OCI-LY1 (cell line): ENCODE results near the gene EPHB2.

Experiments
- H2AFZ ChIP-seq: fragments of 200-600 bp; sonication (generic), shearing (Covaris generic); 2 replicates; pipeline ENCODE4 v1.6.0; 2014; ENCODE audit warnings: antibody characterized with exemption, mild to moderate bottlenecking, low read length
- H3F3A ChIP-seq: fragments of 200-600 bp; sonication (generic), shearing (Covaris generic); 2 replicates; pipeline ENCODE4 v1.6.0; 2014; ENCODE audit warnings: mild to moderate bottlenecking, antibody characterized with exemption, low read length, moderate library complexity; ENCODE audit not compliant: insufficient read depth
- H3K27ac ChIP-seq: fragments of 200-600 bp; sonication (generic); 2 replicates; pipeline ENCODE4 v1.5.1; 2014; ENCODE audit warnings: low read length, mixed run types, mild to moderate bottlenecking, low read depth; ENCODE audit not compliant: poor library complexity, severe bottlenecking
- H3K27me3 ChIP-seq: fragments of 200-600 bp; sonication (generic); 2 replicates; pipeline ENCODE4 v1.6.0; 2014; ENCODE audit warnings: antibody characterized with exemption, mild to moderate bottlenecking, low read length, moderate library complexity; ENCODE audit not compliant: insufficient read depth
- H3K36me3 ChIP-seq: fragments of 200-600 bp; sonication (generic); 2 replicates; pipeline ENCODE4 v1.6.1; 2014; ENCODE audit warnings: mild to moderate bottlenecking, antibody characterized with exemption, low read length, moderate library complexity, mixed read lengths; ENCODE audit not compliant: insufficient read depth
- H3K4me1 ChIP-seq: fragments of 200-600 bp; sonication (generic); 2 replicates; pipeline ENCODE4 v1.5.1; 2014; ENCODE audit warnings: mild to moderate bottlenecking, low read length, moderate library complexity; ENCODE audit not compliant: insufficient read depth, severe bottlenecking
- H3K4me2 ChIP-seq: fragments of 200-600 bp; sonication (generic), shearing (Covaris generic); 2 replicates; pipeline ENCODE4 v1.6.1; 2014; ENCODE audit warnings: low read length
- H3K4me3 ChIP-seq: fragments of 200-600 bp; sonication (generic); 2 replicates; pipeline ENCODE4 v1.5.1; 2014; ENCODE audit warnings: low read length, low read depth, mild to moderate bottlenecking, mixed read lengths; ENCODE audit not compliant: poor library complexity, severe bottlenecking
- H3K79me2 ChIP-seq: fragments of 200-600 bp; shearing (Covaris generic); 2 replicates; pipeline ENCODE4 v1.6.1; 2016; ENCODE audit warnings: mixed run types, low read length, mixed read lengths; ENCODE audit not compliant: insufficient read depth
- H3K9ac ChIP-seq: fragments of 200-600 bp; sonication (generic), shearing (Covaris generic); 2 replicates; pipeline ENCODE4 v1.6.1; 2014; ENCODE audit warnings: mild to moderate bottlenecking, low read length, mixed read lengths
- H3K9me2 ChIP-seq: fragments of 200-600 bp; sonication (generic), shearing (Covaris generic); 2 replicates; pipeline ENCODE4 v1.6.1; 2014; ENCODE audit warnings: low read depth, mild to moderate bottlenecking, low read length, mixed read lengths
- H3K9me3 ChIP-seq: fragments of 200-600 bp; shearing (Covaris generic); 2 replicates; pipeline ENCODE4 v1.6.1; 2014; ENCODE audit warnings: low read length, mixed read lengths
- H4K20me1 ChIP-seq: fragments of 200-600 bp; sonication (generic), shearing (Covaris generic); 2 replicates; pipeline ENCODE4 v1.6.0; 2016; ENCODE audit warnings: mild to moderate bottlenecking, low read length; ENCODE audit not compliant: insufficient read depth
- CTCF ChIP-seq: fragments of 200-600 bp; sonication (generic), shearing (Covaris generic); IDR thresholded peaks from 2 replicates; pipeline ENCODE4 v1.5.1; 2017; ENCODE audit warnings: mild to moderate bottlenecking, antibody characterized with exemption, low read length, moderate library complexity, mixed read lengths
- EZH2 ChIP-seq: fragments of 200-600 bp; sonication (generic), shearing (Covaris generic); IDR thresholded peaks from 2 replicates; pipeline ENCODE4 v1.8.0; 2017; ENCODE audit warnings: borderline replicate concordance, mixed run types, mild to moderate bottlenecking, antibody characterized with exemption, low read length, moderate library complexity, mixed read lengths

Gene EPHB2

GRCh38 chr1:22688466-22688865 lies 22.2 kb upstream of the EPHB2 start:
- no peak overlapping the region for H3K4me2 ChIP-seq
- no peaks in the 10 kb centered on the region for H3K27me3 ChIP-seq
- no peaks in the 10 kb centered on the region for H3K9me2 ChIP-seq
- no peak for TF ChIP-seq CTCF
- no peaks in the 10 kb centered on the region for H4K20me1 ChIP-seq
- no peaks in the 10 kb centered on the region for H3F3A ChIP-seq
- H3K9me3 ChIP-seq: no peaks in the 10 kb centered on the region
- H3K27ac ChIP-seq: no peak overlapping the region
- H3K36me3 ChIP-seq: no peaks in the 10 kb centered on the region
- H3K4me3 ChIP-seq: no peak overlapping the region
- no peaks in the 10 kb centered on the region for H3K4me1 ChIP-seq
- no peak overlapping the region for H2AFZ ChIP-seq
- H3K9ac ChIP-seq: no peak overlapping the region
- no peaks in the 10 kb centered on the region for H3K79me2 ChIP-seq

- Histone ChIP-seq H3K79me2 (no peaks in the 10 kb centered on the region), H3K9ac (no peak overlapping the region), H3K4me2 (no peak overlapping the region), H3K9me3 (no peaks in the 10 kb centered on the region), H3F3A (no peaks in the 10 kb centered on the region), H3K4me1 (no peaks in the 10 kb centered on the region), H2AFZ (no peak overlapping the region), H3K4me3 (no peak overlapping the region), H4K20me1 (no peaks in the 10 kb centered on the region), H3K27me3 (no peaks in the 10 kb centered on the region), H3K9me2 (no peaks in the 10 kb centered on the region), H3K36me3 (no peaks in the 10 kb centered on the region), H3K27ac (no peak overlapping the region)
- TF ChIP-seq CTCF (no peak), EZH2 (no peak)
Observed at GRCh38 chr1:22689505-22689904, 21.1 kb upstream of the EPHB2 start.

GRCh38 chr1:22691031-22691753 lies 19.4 kb upstream of the EPHB2 start:
- H3K9me2 ChIP-seq: no peaks in the 10 kb centered on the region
- H2AFZ ChIP-seq: no peak overlapping the region

More at GRCh38 chr1:22691031-22691753, 19.4 kb upstream of the EPHB2 start:
- no peak overlapping the region for H3K4me3 ChIP-seq
- TF ChIP-seq CTCF (no peak), EZH2 (no peak)
- H3K36me3 ChIP-seq: no peaks in the 10 kb centered on the region
- H3K27ac ChIP-seq: no peak overlapping the region
- no peaks in the 10 kb centered on the region for H4K20me1 ChIP-seq
- no peaks in the 10 kb centered on the region for H3F3A ChIP-seq
- no peak overlapping the region for H3K4me2 ChIP-seq
- H3K4me1 ChIP-seq: no peaks in the 10 kb centered on the region
- no peaks in the 10 kb centered on the region for H3K9me3 ChIP-seq
- no peaks in the 10 kb centered on the region for H3K27me3 ChIP-seq
- H3K9ac ChIP-seq: no peak overlapping the region
- no peaks in the 10 kb centered on the region for H3K79me2 ChIP-seq
